GM18511 (cell line): Measurements from ENCODE around the gene HPSE2.
"Not testable (repeated sequence)": the region's sequence is repeated elsewhere in the genome, so short reads cannot be mapped to it uniquely, and the experiment has no call there.

Experiments used
- ATAC-seq: cut with Tn5 transposase; IDR thresholded peaks from one replicate; pipeline ENCODE4 v1.9.1; 2021; ENCODE audit warnings: mild to moderate bottlenecking, moderate library complexity; ENCODE audit not compliant: unreplicated experiment

The HPSE2 gene

DNA sequence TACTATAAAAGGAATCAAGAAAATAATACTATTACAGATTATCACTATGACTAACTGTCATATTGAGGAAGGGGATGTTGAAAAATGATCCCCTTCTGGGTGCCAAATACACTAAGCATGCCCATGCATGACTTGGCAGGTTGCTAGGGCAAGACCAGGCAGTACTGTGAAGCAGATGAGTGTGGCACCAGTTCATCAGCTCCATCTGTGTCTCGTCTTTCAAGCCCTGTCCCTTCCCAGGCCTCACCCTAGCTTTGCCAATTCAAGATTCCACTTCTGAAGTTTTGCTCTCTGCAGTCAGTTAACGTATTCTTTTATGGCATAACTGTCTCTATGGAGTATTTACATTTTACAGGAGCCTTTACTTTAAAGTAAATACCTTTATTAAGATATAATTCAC, 653.3 kb downstream of the HPSE2 start:
- no peak for ATAC-seq

DNA sequence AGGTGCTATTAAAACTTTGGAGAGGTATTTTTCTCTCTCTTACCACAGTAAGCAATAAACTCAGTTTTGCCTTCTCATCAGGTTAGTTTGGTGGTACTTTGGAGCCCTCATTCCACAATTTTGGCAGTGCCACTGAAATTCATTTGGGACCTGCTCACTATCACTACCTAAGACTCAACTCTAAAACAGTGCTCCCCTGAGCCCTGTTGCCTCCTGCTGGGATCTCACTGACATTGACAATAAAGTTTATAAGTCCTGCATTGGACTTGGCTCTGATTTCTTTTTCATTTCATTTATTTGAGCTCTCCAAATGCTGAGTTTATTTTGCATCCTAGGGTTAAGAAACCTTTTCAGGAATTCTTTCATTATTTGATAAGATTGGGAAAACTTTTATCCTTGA, 658.1 kb downstream of the HPSE2 start:
- ATAC-seq, result no peak

DNA sequence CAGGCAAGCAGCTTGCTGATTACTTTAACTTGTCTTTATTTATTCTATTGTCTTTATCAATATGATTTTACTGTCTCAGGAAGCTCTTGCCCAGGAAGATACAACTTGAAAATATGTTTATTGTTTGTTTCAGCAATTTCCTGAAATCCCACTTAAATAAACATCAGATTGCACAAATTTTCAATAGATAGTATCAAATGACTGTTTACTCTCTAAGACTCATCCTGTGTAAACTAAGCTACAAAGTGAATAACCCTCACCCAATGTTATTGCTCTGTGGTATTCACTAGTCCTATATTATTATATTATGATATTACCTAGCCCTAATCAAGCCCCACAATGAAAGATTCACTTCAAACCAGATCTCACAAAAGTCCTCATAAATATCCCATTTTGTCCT, 658.5 kb downstream of the HPSE2 start:
- ATAC-seq, result no peak

DNA sequence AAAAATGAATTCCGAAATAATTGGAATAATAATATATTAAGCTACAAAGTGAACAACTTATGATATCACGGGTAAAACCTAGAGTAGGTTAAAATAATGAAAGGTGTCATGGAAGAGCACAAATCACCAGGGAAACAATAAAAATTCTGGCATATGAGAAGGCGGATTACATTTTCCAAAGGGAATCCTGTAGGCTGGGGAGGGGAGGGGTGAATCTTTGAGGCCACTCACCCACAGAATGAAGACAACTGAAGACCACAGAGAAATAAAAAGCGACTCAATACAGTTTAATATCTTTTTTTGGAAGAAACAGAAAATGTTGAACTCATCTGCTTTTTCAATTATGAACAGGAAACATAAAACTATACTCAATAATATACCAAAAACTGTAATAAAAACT, 659.6 kb downstream of the HPSE2 start:
- ATAC-seq, result no peak

DNA sequence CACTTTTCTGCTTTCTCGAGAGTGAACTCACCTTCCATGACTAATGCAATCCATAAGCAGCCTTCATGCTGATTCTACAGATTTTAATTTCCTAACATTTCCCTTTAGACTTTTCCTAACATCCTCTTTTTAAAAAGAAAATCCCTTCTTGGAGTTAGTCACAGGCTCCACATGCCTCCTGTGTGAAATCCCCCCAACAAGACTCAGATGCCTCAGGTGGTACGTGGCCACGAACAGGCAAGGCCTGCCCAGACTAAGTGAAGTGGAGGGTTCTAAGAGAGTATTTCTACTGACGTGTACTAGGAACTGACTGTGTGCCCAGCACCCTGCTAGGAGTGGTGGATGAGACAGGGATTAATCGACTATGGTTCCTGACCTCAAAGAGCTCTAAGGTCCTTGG, 663.1 kb downstream of the HPSE2 start:
- no peak for ATAC-seq

DNA sequence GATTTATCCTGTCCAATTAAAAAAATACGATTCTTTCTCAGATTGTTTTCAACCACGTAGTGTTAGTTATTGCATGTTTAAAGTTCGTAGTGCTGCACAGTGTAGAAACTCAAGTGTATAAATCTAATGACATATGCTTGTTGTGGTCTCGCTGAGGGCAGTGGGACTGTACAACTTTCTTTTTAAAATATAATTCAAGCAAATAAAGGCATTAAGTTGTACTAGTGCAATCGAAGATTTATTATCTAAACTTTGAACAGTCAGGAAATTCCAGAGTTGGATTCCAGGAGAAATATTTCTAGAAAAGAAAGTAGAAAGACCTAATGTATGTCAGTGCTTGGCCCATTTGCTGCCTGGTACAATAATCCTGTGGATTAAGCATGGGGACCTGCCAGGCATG, 664.8 kb downstream of the HPSE2 start:
- ATAC-seq, result no peak

DNA sequence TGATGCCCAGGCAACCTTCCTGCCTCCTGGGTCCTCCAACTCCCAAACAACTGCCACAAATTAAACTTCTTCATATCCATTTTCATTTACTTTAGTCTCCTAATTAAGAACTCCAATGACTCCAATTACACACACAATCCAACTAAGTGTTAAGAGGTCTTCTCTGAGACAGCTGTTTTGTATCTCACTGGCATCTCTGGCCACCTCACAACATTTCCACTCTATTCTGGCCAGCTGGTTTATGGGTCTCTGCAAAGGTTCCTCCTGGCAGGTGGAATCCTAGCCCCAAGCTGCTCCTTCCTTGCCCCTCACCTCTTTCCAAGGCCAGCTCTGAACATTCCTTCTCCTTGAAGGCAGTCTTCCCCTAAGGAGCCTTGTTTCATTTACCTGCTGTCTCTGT, 665.8 kb downstream of the HPSE2 start:
- no peak for ATAC-seq

DNA sequence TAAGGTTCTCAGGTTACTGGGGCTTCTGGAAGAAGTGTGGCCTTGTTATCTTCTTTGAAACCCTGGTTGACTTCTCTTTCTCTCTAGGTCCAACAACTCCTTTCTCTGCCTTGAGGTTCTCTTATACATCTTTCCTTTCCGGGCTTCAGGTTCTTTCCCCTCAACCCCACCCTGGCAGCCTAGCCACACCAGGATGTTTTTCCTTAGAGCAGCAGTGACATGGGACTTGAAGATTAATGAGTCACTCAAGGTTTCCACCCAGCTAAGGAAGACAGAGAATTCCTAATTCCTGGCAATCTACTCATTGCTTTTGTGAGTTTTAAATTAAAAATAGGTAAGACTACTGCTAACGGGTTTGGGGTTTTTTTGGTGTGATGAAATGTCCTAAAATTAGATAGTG, 667.1 kb downstream of the HPSE2 start:
- no peak for ATAC-seq

DNA sequence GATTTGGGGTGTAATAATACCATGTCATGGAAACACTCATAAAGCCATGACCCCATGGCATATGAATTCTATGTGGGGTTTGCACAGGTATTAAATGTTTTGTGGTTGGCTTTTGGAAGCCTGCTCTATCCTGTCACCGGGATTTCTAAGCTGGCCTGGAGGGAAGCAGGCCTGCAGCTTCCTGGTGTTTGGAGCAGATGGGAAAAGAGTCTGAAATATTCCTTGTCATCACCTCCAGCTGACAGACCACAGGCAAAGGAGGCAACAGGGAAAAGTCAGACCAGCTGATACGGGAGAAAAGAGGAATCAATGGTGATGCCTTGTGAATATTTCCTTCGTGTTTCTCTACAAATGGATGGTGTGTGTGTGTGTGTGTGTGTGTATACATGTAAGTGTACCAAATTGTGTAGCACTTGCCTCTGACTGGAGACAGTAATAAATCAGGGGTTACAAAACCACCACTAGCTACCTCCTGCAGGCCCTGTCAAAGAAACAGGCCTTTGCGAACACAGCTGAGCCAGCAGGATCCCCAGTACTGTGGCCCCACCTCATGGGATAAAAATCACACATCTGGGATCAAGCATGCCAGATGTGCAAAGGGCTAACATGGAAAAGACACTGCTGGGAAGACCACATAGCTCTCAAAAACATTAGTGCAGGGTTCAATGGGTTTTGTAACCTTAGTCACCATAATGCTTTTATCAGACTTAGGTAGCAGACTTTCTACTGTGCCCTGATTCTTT, 668.1 kb downstream of the HPSE2 start:
- ATAC-seq, result no peak

DNA sequence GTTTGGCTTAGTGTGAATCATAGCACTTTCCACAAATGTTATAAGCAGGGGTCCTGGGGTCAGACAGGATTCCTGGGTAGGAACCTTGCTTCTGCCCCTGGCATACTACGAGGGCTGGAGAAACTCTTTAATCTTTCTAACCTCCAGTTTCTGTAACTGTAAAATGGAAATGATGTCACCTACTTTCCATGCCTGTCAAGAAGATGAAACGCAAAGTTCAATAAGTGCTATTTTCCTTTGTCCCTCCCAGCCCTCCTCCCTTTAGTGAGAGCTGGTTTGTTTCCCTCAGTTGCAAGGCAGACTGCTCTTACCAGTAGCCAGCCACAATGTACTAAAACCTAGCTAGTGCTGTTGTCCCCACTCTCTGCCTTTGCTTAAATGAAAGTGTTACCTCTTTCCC, 671.8 kb downstream of the HPSE2 start:
- no peak for ATAC-seq

DNA sequence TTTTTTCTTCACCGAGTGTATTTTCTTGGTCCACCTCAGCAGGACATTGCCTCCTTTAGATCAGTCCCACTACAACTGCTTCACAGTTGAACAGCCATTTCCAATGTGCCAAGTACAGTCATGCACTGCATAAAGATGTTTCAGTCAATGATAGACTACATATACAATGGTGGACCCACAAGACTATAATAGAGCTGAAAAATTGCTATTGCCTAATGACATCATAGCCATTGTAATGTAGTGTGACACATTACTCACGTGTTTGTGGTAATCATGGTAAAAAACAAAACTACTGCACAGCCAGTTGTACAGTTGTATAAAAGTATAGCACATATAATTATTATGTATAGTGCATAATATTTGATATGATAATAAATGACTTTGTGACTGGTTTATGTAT, 675.1 kb downstream of the HPSE2 start:
- no peak for ATAC-seq

DNA sequence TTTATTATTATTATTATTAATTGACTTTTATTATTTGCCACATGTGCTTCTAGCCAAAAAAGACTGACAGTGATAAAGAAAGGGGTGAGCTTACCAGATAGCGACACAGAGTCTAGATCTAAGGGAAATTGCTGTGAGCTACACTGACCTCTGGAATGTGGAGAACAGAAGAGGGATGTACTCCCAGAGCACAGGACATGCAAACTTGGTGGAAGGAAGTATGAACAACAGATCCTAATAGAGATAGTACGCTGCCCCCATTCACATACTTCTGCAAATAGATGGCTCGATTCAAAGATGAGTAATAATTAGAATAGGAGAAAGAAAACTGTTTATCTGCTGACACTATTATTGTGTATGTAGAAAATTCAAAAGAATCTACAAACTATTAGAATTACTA, 679.6 kb downstream of the HPSE2 start:
- ATAC-seq, result no peak

DNA sequence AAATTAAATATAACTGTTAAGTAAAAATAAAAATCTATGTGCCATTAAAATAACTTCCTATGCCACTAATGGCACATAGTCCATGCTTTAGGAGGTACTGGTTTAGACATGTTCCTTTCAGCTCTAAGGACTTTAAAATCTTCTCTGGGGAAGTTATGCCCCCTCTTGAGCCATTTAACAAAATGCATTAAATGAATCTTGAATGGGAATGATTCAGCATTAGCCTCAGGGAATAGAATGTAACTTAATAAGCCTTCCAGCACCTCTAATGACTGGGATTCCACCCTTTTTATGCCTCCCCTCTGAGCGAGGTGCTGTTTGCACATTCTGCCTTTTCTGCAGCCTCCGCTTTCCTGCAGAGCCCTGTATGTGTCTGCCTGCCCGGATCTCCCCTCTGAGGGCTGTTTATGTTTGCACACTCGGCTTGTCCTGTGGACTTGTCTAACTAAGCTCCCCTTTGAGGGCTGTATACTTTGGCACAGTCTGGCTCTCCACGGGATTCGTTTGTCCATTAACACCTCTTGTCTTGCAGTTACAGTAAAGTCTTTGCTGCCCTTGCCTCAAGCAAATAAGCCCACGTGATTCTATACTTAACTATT, 680.5 kb downstream of the HPSE2 start:
- ATAC-seq, result no peak

DNA sequence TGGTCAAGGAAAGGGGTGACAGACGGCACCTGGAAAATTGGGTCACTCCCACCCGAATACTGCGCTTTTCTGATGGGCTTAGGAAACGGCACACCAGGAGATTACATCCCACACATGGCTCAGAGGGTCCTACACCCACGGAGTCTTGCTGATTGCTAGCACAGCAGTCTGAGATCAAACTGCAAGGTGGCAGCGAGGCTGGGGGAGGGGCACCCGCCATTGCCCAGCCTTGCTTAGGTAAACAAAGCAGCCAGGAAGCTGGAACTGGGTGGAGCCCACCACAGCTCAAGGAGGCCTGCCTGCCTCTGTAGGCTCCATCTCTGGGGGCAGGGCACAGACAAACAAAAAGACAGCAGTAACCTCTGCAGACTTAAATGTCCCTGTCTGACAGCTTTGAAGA, 694.1 kb downstream of the HPSE2 start:
- ATAC-seq, result not testable (repeated sequence)

DNA sequence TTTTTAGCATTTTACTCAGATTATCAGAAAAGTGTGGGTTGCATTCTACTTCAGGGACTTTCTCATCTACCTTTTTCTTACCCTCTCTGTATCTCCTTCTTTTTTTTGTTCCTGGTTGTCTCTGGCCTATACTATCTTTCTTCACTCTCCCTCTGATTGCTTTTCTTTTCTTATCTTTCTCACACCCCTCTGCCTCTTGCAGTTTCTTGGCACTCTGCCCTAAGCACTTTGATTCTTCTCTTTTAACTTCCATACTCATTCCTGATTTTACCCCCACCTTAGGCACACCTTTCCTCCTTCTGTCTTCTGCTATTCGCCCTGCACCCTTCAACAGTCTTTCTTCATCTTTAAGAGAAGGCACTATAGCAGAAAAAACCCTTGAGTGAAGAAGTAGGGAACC, 696.1 kb downstream of the HPSE2 start:
- no peak for ATAC-seq

DNA sequence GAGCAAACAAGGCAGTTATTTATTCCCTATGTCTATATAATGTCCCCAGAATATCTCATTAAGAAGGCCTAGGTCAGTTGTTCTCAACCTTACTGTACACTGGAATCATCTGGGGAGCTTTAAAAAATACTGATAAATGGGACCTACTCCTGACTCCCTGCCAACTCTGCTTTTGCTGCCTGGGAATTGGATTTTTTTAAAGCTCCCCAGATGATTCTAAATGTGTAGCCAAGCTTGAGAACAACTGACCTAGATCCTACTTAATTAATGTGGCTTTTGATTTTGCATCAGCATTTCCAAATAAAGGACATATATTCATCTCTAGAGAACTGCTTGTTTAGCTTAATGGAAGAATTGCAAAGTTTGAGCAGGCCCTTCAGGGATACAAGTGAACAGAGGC, 697.2 kb downstream of the HPSE2 start:
- no peak for ATAC-seq

DNA sequence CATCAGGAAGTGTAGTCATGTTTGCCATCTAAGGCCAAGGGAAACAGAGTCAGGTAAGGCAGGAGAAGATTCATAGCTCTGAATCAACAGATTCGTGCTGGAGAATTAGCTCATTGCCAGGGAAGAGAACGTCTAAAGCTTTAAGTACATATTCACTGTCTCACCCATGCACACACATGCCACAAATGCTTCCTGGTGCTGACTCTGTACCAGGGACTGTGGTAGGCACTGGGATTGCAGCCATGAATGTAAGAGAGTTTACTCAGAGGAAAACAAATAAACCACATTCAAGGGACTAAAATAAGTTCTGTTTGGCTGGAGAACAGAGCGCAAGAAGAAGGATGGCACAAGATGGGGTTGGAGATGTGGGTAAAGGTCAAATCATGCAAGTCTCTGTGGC, 699.1 kb downstream of the HPSE2 start:
- ATAC-seq, result no peak

DNA sequence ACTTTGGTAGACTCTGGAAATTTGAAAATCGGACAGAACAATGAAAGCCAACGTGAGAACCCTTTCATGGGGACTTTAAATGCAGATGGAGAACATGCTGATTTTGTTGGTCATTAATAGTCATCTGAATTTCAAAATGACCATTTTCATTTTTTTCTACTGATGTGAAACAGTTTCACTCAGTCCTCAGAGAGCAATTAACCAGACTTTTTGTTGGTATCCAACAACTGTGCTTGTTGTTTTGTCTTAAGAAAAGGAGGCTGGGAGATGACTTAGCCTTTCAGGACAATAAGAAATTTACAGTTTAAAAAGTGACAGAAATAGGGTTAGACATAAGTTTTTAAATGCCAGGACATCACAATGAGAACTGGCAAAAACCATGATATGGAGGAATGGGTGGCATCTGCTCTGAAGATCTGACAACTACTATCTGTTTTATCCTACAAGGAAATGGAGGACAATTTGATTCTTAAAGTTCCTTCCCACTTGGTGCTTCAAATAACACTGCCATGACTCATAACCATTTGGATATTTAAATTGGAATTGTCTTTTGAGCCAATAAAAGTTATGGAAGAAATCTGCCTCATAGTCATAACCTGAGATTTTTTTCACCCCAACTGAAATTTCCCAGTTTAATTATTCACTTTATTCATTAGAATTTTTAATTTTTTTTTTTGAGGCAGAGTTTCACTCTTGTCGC, 701.8 kb downstream of the HPSE2 start:
- ATAC-seq, result no peak

DNA sequence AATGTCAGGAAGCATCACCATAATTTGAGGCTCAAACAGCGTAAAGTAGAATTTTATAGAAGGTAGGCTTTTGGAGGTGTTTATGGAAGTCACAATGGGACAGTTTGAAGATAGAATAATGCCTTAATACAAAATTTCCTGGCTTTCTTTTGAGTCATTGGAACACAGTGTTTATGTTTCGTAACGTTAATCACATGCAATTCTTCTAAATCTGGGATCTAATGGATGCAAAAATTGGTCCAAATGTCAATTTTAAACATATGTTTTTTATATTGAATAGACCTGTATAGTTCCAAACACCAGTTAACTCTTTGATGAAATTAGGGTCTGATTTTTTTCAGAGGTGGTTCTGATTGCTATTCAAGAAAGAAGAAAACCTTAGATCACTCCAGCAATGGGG, 702.4 kb downstream of the HPSE2 start:
- no peak for ATAC-seq

DNA sequence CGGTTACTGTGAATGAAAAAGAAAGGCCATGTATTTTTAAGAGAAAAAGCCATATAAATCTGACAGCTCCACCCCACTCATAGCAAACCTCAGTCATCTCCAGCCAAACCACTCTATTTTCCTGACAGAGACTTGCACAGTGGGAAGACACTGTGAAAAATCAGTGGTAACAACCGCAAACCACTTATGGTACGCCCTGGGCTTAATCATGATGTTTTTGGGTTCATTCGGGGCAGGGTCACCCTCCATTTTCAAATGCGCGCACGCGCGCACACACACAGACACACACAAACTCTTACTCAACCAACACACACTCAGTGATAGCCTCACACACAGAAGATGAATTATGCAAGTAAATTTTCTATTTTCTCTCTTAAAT, 706.9 kb downstream of the HPSE2 start:
- ATAC-seq, result no peak

DNA sequence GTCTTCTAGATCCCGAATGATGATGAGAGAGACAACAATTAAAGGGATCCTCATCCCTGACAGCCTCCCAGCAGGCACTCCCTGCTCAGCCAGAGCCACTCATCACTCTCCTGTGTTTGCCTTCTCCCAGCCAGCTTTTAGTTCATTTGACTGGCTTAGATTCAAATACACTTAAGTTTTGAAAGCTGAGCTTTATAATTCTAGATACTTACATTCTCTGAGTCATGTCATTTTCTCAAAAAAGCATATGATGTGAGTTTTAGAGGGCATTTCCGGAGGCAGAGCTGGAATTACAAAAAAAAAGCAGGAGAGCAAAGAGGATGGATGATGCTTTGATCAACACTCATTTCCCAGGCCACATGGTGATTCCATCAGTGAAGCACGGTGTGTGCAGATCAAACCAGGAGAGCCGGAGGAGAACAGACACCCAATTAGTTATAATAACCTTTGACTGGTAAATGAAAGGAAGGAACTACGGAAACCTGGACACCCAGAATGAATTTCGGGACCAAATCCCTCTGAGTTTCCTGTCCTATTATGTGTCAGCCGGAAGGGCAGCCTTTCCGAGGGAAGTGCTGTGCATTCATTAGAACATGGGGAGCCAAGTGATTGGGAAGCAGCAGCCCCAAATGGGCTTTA, 707.4 kb downstream of the HPSE2 start:
- no peak for ATAC-seq

DNA sequence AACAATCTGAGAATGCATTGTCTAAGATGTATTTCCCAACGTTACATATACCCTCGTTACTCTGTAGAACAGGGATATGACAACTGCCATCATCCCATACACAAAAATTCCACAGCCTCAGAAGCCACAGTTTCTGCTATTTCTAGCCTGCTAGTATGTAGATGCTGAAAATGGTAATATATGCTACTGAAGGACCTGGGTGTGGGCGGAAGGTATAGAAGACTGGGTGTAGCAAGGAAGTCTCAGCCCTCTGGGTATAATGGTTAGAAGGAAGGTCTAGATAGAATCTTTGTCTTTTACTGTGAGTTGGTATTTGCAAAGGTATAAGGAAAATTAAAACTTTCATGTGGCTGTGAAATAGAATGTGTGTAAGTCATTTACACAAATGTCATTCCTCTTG, 709.7 kb downstream of the HPSE2 start:
- ATAC-seq, result no peak
